Measurements from ENCODE around the gene BEND6. TPM values are rescaled to one million over a fixed set of nuclear protein-coding genes. Genes with fewer than 3 reads are reported as not detected.

BEND6 gene
- total and polyA plus RNA-seq, 2 of the 8 experiments (the other 6 are each of a cell fraction or from before 2014, with no cell fraction given), result 0.71 to 2.1 TPM

- CTCF ChIA-PET (ENCODE audit: partially characterized antibody), result interaction anchor here (1.3 to 3.8 kb wide), 3 partner anchors 27 to 73 kb away, joined by 3 to 13 read pairs (median 5); no protein-coding TSS in a partner anchor
- H3K27ac ChIP-seq (ENCODE audit: low read depth, low read length), result no peak overlapping the region
These were observed 3.6 kb downstream of the BEND6 start for GRCh38 chr6:56958481-56958880.

More at GRCh38 chr6:56958481-56958880, 3.6 kb downstream of the BEND6 start:
- Histone ChIP-seq H2BK12ac (ENCODE audit: low read depth, low read length) (no peak overlapping the region), H4K8ac (ENCODE audit: extremely low read depth, insufficient read depth, low read length) (no peak overlapping the region), H3K4ac (replicated peaks; ENCODE audit: insufficient read length, low read depth, low read length) (no peak overlapping the region), H2BK120ac (replicated peaks; ENCODE audit: low read depth, low read length) (no peak overlapping the region), H3K4me2 (ENCODE audit: insufficient read depth in 1 of 2, low read depth in 2 of 2, low read length in 2 of 2) (no peak overlapping the region), H3K23ac (ENCODE audit: insufficient read length) (no peak overlapping the region), H4K91ac (replicated peaks; ENCODE audit: insufficient read length, low read length) (no peak overlapping the region), H3K79me1 (ENCODE audit: low read depth, low read length) (no peaks in the 10 kb centered on the region), H3K27me3 (replicated peaks in 1 of 4; ENCODE audit: control insufficient read depth in 3 of 4, extremely low read depth in 1 of 4, insufficient read depth in 3 of 4, low read length in 3 of 4) (peaks cover 0 to 8% (median 4%) of the 10 kb centered on the region in 4 experiments; a peak in 5 of 7 replicates), H2BK5ac (ENCODE audit: low read depth, low read length) (no peak overlapping the region), H3K14ac (ENCODE audit: insufficient read length) (no peak overlapping the region), H2AFZ (ENCODE audit: low read length) (no peak overlapping the region), H3K9ac (replicated peaks in 1 of 4; ENCODE audit: extremely low read depth in 1 of 4, low read depth in 3 of 4, low read length in 3 of 4) (no peak overlapping the region), H3K23me2 (ENCODE audit: low read depth, low read length) (peaks cover 15% of the 10 kb centered on the region), H2BK15ac (ENCODE audit: low read length) (no peak overlapping the region), H3K56ac (replicated peaks; ENCODE audit: insufficient read length, low read depth, low read length) (no peak overlapping the region), H3K4me3 (ENCODE audit: extremely low read depth in 1 of 4, insufficient read depth in 2 of 4, low read depth in 3 of 4, low read length in 4 of 4) (no peak overlapping the region), H3K18ac (ENCODE audit: extremely low read depth, low read length) (no peak overlapping the region), H2BK20ac (ENCODE audit: low read length) (no peak overlapping the region), H3K79me2 (ENCODE audit: control insufficient read depth in 1 of 2, insufficient read depth in 2 of 2, low read length in 2 of 2) (no peaks in the 10 kb centered on the region), H4K20me1 (replicated peaks in 1 of 2; ENCODE audit: control insufficient read depth in 1 of 2, insufficient read depth in 2 of 2, low read length in 2 of 2) (no peaks in the 10 kb centered on the region), H2AK5ac (ENCODE audit: low read depth, low read length) (no peak overlapping the region), H3K4me1 (replicated peaks in 1 of 4; ENCODE audit: control insufficient read depth in 3 of 4, insufficient read depth in 4 of 4, low read length in 3 of 4) (peaks cover 0 to 7% (median 3%) of the 10 kb centered on the region in 4 experiments; a peak in 4 of 7 replicates), H3K9me3 (ENCODE audit: insufficient read depth in 2 of 2, low read depth in 1 of 2, low read length in 1 of 2) (no peaks in the 10 kb centered on the region), H4K5ac (ENCODE audit: insufficient read length, low read depth, low read length) (no peak overlapping the region), H3K36me3 (ENCODE audit: control insufficient read depth in 2 of 4, insufficient read depth in 4 of 4, low read length in 3 of 4) (no peaks in the 10 kb centered on the region)
- TF ChIP-seq GABPA (IDR thresholded peaks at IDR 0.05; ENCODE audit: borderline replicate concordance, insufficient read depth, low read length) (no peak), RAD21 (IDR thresholded peaks at IDR 0.05 in 1 of 2, conservative IDR thresholded peaks at IDR 0.05 in 1 of 2; ENCODE audit: low read depth in 2 of 2, low read length in 2 of 2) (no peak), CREB1 (IDR thresholded peaks at IDR 0.05) (no peak), SAP30 (IDR thresholded peaks at IDR 0.05; ENCODE audit: insufficient read depth, insufficient replicate concordance, low read length) (no peak), KDM4A (IDR thresholded peaks at IDR 0.05; ENCODE audit: low read depth, low read length, severe bottlenecking) (no peak), RXRA (IDR thresholded peaks at IDR 0.05; ENCODE audit: insufficient read depth, low read depth, low read length) (no peak)
- DNase-seq (ENCODE audit: low read depth in 1 of 2, low spot score in 2 of 2), result no peak
- no peak for FAIRE-seq
- WGBS, 2 experiments (ENCODE audit: extremely low coverage in 1 of 2, insufficient coverage in 1 of 2, insufficient read length in 1 of 2, insufficient replicate concordance in 2 of 2, low coverage in 1 of 2, low lambda C conversion rate in 2 of 2, missing lambda C conversion rate in 1 of 2), result 93% methylated on average over 3 of the region's 3 CpGs; no CpG with 5 or more reads in 1 of the 2 experiments
- POLR2A ChIA-PET (ENCODE audit: partially characterized antibody), result interaction anchor here (1.2 to 3.0 kb wide), 2 partner anchors 9 to 17 kb away, joined by 3 to 6 read pairs; no protein-coding TSS in a partner anchor
